ENCODE results near the gene DAND5. TPM values are rescaled to one million over a fixed set of nuclear protein-coding genes. Genes with fewer than 3 reads are reported as not detected.
A peak's percentile ranks its signal among the peaks of the same experiment; 100 is the strongest.

The DAND5 gene
- total and polyA plus RNA-seq, 2 of the 13 experiments (the other 11 are each of a cell fraction or from before 2014, with no cell fraction given), result 0.04 TPM; not detected in 1

GRCh38 chr19:12996406-12997094 is 27.2 kb downstream of the DAND5 start (continued):
- TF ChIP-seq CSRNP2 (CRISPR knock-in tag; conservative IDR thresholded peaks at IDR 0.05; ENCODE audit: low read depth) (no peak), GPN1 (CRISPR knock-in tag; IDR thresholded peaks at IDR 0.05; ENCODE audit: borderline replicate concordance) (no peak), ETV6 (CRISPR knock-in tag; conservative IDR thresholded peaks at IDR 0.05) (no peak), ZSCAN25 (CRISPR knock-in tag; IDR thresholded peaks at IDR 0.05) (peak; percentile 92), EZH2 (conservative IDR thresholded peaks at IDR 0.05; ENCODE audit: low read depth, low read length) (no peak), JARID2 (CRISPR knock-in tag; IDR thresholded peaks at IDR 0.05; ENCODE audit: insufficient replicate concordance) (no peak), ZSCAN9 (CRISPR knock-in tag; IDR thresholded peaks at IDR 0.05; ENCODE audit: borderline replicate concordance) (no peak), ZNF589 (CRISPR knock-in tag; conservative IDR thresholded peaks at IDR 0.05) (no peak), SRSF1 (optimal IDR thresholded peaks at IDR 0.05; ENCODE audit: low read depth, low read length) (no peak), ZNF577 (CRISPR knock-in tag; IDR thresholded peaks at IDR 0.05; ENCODE audit: borderline replicate concordance, low read depth) (no peak), CC2D1A (CRISPR knock-in tag; IDR thresholded peaks at IDR 0.05) (no peak), ZNF33A (CRISPR knock-in tag; IDR thresholded peaks at IDR 0.05; ENCODE audit: borderline replicate concordance) (no peak), ZNF576 (CRISPR knock-in tag; IDR thresholded peaks at IDR 0.05) (no peak), ATF2 (CRISPR knock-in tag; IDR thresholded peaks at IDR 0.05) (no peak; the same call in 1 of the 2 replicates), ARID4A (CRISPR knock-in tag; IDR thresholded peaks at IDR 0.05; ENCODE audit: borderline replicate concordance) (peak; percentile 57; the same call in 1 of the 2 replicates), ZNF180 (CRISPR knock-in tag; IDR thresholded peaks at IDR 0.05; ENCODE audit: borderline replicate concordance, low read depth) (no peak), POLR2AphosphoS5 (IDR thresholded peaks at IDR 0.05; ENCODE audit: low read depth, low read length) (no peak), TRAFD1 (CRISPR knock-in tag; IDR thresholded peaks at IDR 0.05; ENCODE audit: borderline replicate concordance) (no peak), ZNF510 (CRISPR knock-in tag; IDR thresholded peaks at IDR 0.05; ENCODE audit: low read depth) (0 out of 2 replicates have a peak, but pooled peaks have one; percentile 22), GZF1 (CRISPR knock-in tag; IDR thresholded peaks at IDR 0.05) (no peak)

Measured in HepG2 (cell line).